ENCODE data around the gene FAM193A.
"Not testable (repeated sequence)": the region's sequence is repeated elsewhere in the genome, so short reads cannot be mapped to it uniquely, and the experiment has no call there.

Gene FAM193A

DNA sequence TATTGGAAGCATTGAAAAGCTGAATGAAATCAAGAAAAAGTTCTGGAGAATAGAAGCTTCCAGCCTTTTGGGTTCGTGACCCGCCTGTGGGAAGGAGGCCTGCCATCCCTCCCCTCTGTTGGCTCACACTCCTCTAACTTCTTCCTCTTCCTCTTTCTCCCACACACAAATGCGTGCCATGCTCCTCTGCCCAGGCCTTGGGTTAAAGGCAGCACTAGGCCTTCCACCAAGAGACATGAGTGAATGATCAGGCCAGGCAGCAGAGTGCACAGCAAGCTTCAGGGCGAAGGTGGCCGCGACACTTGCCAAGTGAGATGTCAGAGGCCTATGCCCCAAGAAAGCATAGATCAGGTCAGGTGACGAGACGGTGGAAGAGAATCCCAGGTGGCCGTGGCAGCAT is 38.4 kb downstream of the FAM193A start:
- Mint-ChIP-seq H3K27ac (peak overlapping the region; percentile 73), H3K4me1 (ENCODE audit: low read depth) (peaks cover 54% of the 10 kb centered on the region)

DNA sequence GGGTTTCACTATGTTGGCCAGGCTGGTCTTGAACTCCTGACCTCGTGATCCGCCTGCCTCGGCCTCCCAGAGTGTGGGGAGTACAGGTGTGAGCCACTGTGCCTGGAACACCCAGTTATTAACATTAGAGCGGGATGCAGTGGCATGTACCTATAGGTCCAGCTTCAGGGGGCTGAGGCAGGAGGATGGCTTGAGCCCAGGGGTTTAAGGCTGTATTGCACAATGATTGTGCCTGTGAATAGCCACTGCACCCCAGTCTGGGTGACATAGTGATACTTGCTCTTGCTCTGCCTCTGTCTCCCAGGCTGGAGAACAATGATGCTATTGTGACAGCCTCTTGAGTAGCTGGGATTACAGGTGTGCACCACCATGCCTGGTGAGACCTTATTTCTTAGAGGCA is 39.8 kb downstream of the FAM193A start:
- peaks cover 16% of the 10 kb centered on the region for H3K9me3 Mint-ChIP-seq
- H3K4me3 Mint-ChIP-seq, result no peak overlapping the region
- H3K27ac Mint-ChIP-seq, result no peak overlapping the region
- H3K36me3 Mint-ChIP-seq (ENCODE audit: low read depth), result peaks cover 21% of the 10 kb centered on the region
- intact Hi-C loops (cut with micrococcal nuclease), result no loop called here
- no peaks in the 10 kb centered on the region for H3K27me3 Mint-ChIP-seq
- H3K4me1 Mint-ChIP-seq (ENCODE audit: low read depth), result peaks cover 45% of the 10 kb centered on the region

More for the DNA sequence above, 38.4 kb downstream of the FAM193A start:
- Mint-ChIP-seq H3K36me3 (ENCODE audit: low read depth) (peaks cover 11% of the 10 kb centered on the region), H3K9me3 (peaks cover 5% of the 10 kb centered on the region), H3K4me3 (no peak overlapping the region), H3K27me3 (no peaks in the 10 kb centered on the region)
- intact Hi-C loops (cut with micrococcal nuclease), result no loop called here

DNA sequence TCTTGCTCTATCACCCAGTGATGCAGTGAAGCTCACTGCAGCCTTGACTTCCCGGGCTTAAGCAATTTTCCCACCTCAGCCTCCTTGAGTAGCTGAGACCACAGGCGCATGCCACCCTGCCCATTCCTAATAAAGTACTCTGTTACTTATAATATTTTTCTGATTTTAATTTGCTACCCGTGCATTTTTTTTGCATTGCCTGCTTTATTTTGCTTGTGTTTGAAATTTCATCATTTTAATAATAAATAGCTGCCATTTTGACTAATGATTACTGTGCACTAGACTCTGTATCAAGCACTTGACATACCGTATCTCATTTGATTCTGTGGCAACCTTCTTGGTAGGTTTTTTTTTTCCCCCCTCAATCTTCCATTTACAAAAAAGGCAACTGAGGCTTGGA is 41.7 kb downstream of the FAM193A start:
- Mint-ChIP-seq H3K36me3 (ENCODE audit: low read depth) (peaks cover 21% of the 10 kb centered on the region), H3K4me3 (no peak overlapping the region), H3K27ac (no peak overlapping the region), H3K27me3 (no peaks in the 10 kb centered on the region), H3K9me3 (peaks cover 16% of the 10 kb centered on the region), H3K4me1 (ENCODE audit: low read depth) (peaks cover 50% of the 10 kb centered on the region)
- intact Hi-C loops (cut with micrococcal nuclease), result no loop called here

DNA sequence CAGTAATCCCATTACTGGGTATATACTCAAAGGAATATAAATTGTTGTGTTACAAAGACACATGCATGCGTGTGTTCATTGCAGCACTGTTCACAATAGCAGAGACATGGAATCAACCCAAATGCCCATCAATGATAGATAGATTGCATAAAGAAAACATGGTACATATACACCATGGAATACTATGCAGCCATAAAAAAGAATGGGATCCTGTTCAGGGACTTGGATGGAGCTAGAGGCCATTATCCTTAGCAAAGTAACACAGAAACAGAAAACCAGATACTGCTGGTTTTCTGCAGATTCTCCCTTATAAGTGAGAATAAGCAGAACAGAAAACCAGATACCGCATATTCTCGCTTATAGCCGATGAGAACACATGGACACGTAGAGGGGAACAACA is 43.5 kb downstream of the FAM193A start:
- H3K4me1 Mint-ChIP-seq (ENCODE audit: low read depth), result peaks cover 40% of the 10 kb centered on the region

DNA sequence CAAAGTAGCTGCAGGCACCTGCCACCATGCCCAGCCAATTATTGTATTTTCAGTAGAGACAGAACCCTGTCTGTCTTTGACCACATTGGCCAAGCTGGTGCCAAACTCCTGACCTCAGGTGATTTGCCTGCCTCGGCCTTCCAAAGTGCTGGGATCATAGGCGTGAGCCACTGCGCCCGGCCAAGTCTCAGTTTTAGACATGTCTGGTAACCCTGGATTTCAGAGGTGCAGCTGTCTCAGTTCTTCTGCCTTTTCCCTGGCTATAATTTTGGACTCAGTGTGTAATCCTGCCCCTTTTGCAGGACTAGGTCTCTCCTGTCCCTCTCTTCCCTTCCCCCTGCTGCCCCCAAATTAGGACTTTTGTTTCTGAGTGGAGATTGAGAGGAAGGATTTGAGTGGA is 46.6 kb downstream of the FAM193A start:
- no peak overlapping the region for H3K4me3 Mint-ChIP-seq
- peaks cover 16% of the 10 kb centered on the region for H3K9me3 Mint-ChIP-seq
- peaks cover 15% of the 10 kb centered on the region for H3K36me3 Mint-ChIP-seq (ENCODE audit: low read depth)
- peaks cover 49% of the 10 kb centered on the region for H3K4me1 Mint-ChIP-seq (ENCODE audit: low read depth)
- no peaks in the 10 kb centered on the region for H3K27me3 Mint-ChIP-seq
- peak overlapping the region; percentile 33 for H3K27ac Mint-ChIP-seq
- intact Hi-C loops (cut with micrococcal nuclease), result no loop called here

More for the DNA sequence above, 43.5 kb downstream of the FAM193A start:
- intact Hi-C loops (cut with micrococcal nuclease), result no loop called here
- no peak overlapping the region for H3K27ac Mint-ChIP-seq
- H3K27me3 Mint-ChIP-seq, result no peaks in the 10 kb centered on the region
- peaks cover 16% of the 10 kb centered on the region for H3K9me3 Mint-ChIP-seq
- peaks cover 18% of the 10 kb centered on the region for H3K36me3 Mint-ChIP-seq (ENCODE audit: low read depth)
- H3K4me3 Mint-ChIP-seq, result no peak overlapping the region

DNA sequence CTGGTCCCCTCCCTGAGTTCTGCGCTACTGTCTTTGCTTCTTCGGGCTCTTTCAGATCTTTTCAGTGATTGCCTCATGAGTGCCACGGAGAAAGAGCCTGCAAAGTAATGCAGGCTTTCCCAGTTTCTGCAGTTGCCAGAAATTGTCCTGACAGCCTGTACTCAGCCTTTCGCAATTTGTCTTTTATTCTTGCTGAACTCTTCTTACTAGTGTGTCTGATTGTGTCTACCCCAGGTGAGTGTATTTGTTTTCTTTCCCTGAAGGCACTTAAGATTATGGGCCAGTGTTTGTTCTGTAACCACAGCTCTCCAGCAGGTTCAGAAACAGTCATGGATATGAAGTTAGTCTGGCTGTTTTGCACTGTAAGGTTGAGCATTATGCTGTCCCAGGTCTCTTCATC is 47.1 kb downstream of the FAM193A start:
- H3K27ac Mint-ChIP-seq, result peak overlapping the region; percentile 33
- peaks cover 54% of the 10 kb centered on the region for H3K4me1 Mint-ChIP-seq (ENCODE audit: low read depth)
- H3K9me3 Mint-ChIP-seq, result peaks cover 16% of the 10 kb centered on the region
- peaks cover 15% of the 10 kb centered on the region for H3K36me3 Mint-ChIP-seq (ENCODE audit: low read depth)
- H3K27me3 Mint-ChIP-seq, result no peaks in the 10 kb centered on the region
- intact Hi-C loops (cut with micrococcal nuclease), result no loop called here
- no peak overlapping the region for H3K4me3 Mint-ChIP-seq

DNA sequence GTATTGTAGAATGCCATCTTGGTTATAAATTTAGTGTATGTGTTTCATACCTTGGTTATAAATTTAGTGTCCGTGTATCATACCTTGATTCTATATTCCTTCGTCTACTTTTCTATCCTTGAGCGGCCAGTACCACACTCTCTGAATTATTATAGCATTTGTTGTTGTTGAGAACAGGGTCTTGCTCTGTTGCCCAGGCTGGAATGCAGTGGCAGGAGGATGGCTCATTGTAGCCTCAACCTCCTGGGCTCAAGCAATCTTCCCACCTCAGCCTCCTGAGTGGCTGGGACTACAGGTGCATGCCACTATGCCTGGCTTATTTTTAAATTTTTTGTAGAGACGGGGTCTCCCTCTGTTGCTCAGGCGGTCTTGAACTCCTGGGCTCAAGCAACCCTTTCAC is 50.1 kb downstream of the FAM193A start:
- H3K4me3 Mint-ChIP-seq, result no peak overlapping the region
- H3K27me3 Mint-ChIP-seq, result no peaks in the 10 kb centered on the region
- H3K9me3 Mint-ChIP-seq, result no peaks in the 10 kb centered on the region
- H3K27ac Mint-ChIP-seq, result no peak overlapping the region
- intact Hi-C loops (cut with micrococcal nuclease), result no loop called here
- H3K36me3 Mint-ChIP-seq (ENCODE audit: low read depth), result no peaks in the 10 kb centered on the region
- peaks cover 58% of the 10 kb centered on the region for H3K4me1 Mint-ChIP-seq (ENCODE audit: low read depth)

DNA sequence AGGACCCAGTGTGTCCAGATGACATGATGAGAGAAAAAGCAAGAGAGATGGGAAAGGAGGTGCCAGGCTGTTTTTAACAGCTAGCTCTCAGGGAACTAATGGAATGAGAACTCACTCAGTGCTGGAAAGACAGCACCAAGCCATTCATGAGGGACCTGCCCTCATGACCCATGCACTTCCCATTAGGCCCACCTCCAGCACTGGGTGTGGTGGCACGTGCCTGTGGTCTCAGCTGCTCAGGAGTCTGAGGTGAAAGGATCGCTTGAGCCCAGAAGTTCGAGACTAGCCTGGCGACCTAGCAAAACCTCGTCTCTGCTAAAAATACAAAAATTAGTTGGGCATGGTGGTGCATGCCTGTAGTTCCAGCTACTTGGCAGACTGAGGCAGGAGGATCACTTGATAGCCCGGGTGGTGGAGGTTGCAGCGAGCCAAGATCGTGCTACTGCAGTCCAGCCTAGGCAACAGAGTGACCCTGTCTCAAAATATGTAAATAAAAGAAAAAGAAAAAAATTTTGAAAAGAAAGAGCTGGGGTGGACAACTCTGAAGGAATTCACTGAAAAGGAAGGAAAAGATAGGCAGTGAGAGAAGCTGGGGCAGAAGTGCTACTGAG is 50.9 kb downstream of the FAM193A start:
- Mint-ChIP-seq H3K9me3 (no peaks in the 10 kb centered on the region), H3K4me3 (no peak overlapping the region), H3K27ac (no peak overlapping the region), H3K36me3 (ENCODE audit: low read depth) (no peaks in the 10 kb centered on the region), H3K4me1 (ENCODE audit: low read depth) (peaks cover 54% of the 10 kb centered on the region), H3K27me3 (no peaks in the 10 kb centered on the region)
- intact Hi-C loops (cut with micrococcal nuclease), result no loop called here

DNA sequence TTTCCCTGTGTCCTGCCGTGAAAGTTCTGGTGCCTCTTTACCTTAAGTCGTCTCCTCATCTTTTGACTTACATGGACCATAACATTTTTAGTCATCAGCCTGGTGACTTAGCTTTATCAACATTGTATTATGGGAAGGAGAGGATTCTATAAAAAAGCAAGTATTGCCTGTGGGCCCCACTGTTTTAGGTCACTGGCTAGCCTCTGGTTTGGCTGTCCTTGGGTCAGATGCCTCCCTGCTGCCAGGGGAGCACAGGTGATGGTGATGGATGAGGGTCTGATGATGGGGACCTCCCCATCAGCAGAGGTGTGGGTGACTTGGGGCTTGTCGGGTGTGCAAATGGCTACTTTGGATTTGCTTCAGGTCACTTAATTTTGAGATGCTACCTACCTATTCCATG is 51.8 kb downstream of the FAM193A start:
- no peaks in the 10 kb centered on the region for H3K27me3 Mint-ChIP-seq
- intact Hi-C loops (cut with micrococcal nuclease), result no loop called here
- H3K4me1 Mint-ChIP-seq (ENCODE audit: low read depth), result peaks cover 54% of the 10 kb centered on the region
- H3K4me3 Mint-ChIP-seq, result no peak overlapping the region
- H3K36me3 Mint-ChIP-seq (ENCODE audit: low read depth), result no peaks in the 10 kb centered on the region
- H3K9me3 Mint-ChIP-seq, result no peaks in the 10 kb centered on the region
- H3K27ac Mint-ChIP-seq, result no peak overlapping the region

DNA sequence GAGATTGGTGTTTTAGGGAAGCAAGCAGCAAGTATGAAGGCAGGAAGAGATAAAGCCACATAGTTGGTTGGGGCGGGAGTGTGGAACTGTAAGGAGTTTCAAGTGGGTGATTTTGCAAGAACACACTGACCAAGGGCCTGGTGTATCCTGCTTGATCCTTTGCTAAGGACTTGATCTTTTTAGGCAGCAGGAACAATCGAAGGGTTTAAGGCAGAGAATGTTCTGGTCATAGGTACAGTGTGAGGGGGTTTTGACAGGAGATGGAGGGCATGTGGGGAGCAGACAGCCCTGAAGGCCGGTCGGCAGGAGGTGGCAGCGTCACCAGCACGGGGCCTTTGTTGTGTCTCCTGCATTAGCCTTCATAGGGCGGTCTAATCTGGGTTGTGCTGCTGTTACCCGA is 54.7 kb downstream of the FAM193A start:
- intact Hi-C loops (cut with micrococcal nuclease), result no loop called here
- H3K27me3 Mint-ChIP-seq, result no peaks in the 10 kb centered on the region
- H3K36me3 Mint-ChIP-seq (ENCODE audit: low read depth), result peaks cover 4% of the 10 kb centered on the region
- H3K27ac Mint-ChIP-seq, result peak overlapping the region; percentile 71
- H3K4me3 Mint-ChIP-seq, result peak overlapping the region; percentile 21
- H3K9me3 Mint-ChIP-seq, result no peaks in the 10 kb centered on the region
- H3K4me1 Mint-ChIP-seq (ENCODE audit: low read depth), result peaks cover 59% of the 10 kb centered on the region

DNA sequence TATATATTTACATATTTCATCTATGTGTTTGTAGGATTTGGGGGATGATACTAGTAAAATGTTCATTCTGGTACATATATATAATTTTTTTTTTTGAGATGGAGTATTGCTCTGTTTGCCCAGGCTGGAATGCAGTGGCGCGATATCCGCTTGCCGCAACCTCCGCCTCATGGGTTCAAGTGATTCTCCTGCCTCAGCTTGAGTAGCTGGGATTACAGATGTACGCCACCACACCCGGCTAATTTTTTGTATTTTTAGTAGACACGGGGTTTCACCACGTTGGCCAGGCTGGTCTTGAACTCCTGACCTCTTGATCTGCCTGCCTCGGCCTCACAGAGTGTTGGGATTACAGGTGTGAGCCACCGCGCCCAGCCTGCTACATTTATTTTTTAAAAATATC is 55.6 kb downstream of the FAM193A start:
- Mint-ChIP-seq H3K27ac (peak overlapping the region; percentile 9), H3K4me1 (ENCODE audit: low read depth) (peaks cover 55% of the 10 kb centered on the region), H3K36me3 (ENCODE audit: low read depth) (peaks cover 12% of the 10 kb centered on the region)
- H3K9me3 Mint-ChIP-seq; H3K27me3 Mint-ChIP-seq; intact Hi-C loops (cut with micrococcal nuclease); H3K4me3 Mint-ChIP-seq: not testable (repeated sequence)

DNA sequence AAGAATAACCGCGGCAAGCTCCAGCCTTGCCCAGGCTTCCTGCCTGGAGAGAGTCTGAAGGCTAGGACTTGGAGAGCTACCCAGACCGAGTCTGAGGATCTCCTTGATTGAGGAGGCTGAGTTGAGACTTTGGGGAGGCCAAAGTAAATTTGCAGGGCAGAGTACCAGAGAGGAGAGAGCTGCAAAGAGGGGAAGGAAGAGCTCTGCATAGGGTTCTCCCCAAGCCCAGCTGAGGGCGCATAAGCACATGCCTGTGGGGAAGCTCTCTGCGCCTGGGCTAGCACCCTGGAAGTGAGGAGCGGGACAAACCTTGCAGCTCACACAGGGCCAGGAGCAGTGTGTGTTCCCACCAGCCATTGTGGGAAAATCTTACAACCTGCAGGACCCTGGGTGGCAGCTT is 56.1 kb downstream of the FAM193A start:
- Mint-ChIP-seq H3K27me3 (no peaks in the 10 kb centered on the region), H3K4me3 (no peak overlapping the region), H3K36me3 (ENCODE audit: low read depth) (peaks cover 17% of the 10 kb centered on the region), H3K4me1 (ENCODE audit: low read depth) (peaks cover 57% of the 10 kb centered on the region), H3K27ac (peak overlapping the region; percentile 9), H3K9me3 (no peaks in the 10 kb centered on the region)
- intact Hi-C loops (cut with micrococcal nuclease), result no loop called here

DNA sequence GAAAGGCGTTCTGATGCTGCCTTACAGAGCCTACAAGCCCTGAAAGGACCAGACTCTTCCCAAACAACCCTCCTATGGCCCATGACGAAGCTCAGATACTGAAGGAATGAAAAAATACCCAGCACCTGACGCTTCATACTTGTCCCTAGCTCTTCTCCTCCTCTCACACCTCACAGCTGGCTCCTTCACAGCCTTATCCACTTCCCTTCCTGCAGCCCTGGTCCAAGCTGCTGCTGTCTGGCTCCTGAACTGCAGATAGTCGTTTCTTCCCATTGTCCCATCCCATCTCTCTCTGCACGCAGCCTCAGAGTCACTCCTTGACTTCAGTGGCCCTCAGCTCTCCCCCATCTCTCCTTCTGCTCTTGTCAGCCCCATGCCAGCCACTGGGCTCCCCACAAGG is 56.6 kb downstream of the FAM193A start:
- Mint-ChIP-seq H3K9me3 (no peaks in the 10 kb centered on the region), H3K4me1 (ENCODE audit: low read depth) (peaks cover 57% of the 10 kb centered on the region), H3K36me3 (ENCODE audit: low read depth) (peaks cover 22% of the 10 kb centered on the region), H3K4me3 (no peak overlapping the region), H3K27ac (no peak overlapping the region), H3K27me3 (no peaks in the 10 kb centered on the region)
- intact Hi-C loops (cut with micrococcal nuclease), result no loop called here

DNA sequence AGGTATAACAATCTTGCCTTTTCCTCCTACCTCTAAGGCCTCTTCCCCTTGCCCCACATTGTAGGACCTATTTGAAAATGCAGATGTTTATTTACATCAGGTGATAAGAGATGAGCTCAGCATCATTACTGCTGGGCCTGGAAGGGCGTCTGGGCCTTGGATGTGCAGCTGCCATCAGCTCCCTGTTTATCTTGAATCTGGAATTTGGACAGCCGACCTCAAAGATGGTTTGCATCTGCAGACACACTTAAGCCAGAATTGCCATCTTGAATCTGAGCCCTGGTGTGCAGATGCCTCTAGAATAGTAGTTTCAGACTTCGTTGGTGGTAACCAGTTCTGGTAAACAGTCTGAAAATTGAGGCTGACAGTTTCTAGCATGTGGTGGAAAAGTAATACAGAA is 59.0 kb downstream of the FAM193A start:
- H3K9me3 Mint-ChIP-seq, result no peaks in the 10 kb centered on the region

DNA sequence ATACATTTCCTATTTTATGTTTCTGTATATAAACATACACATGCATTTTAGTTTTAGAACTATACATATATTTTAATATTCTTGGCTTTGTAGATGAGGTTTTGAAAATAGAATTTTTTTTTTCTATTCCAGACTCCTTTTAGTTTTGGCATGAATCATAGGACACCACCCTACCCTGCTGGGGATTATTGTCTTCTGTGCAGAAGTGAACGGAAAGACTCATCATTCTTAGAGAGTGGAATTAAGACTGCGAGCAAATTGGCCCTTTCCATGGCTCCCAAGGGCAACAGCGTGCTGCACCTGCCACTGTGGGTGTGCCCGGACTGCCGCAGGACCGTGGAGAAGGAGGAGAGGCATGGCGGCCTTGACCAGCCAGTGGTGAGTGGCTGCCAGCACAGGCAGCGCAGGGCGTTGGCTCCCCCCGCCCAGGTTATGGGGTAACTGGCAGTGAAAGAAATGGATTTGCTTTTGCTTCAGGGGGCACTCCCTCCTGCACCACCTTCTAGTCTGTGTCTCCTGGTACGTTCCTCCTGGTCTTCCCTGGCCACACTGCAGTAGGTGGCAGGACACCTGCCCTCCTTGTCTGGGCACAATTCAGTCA is 59.6 kb downstream of the FAM193A start:
- Mint-ChIP-seq H3K9me3 (no peaks in the 10 kb centered on the region), H3K27me3 (no peaks in the 10 kb centered on the region), H3K27ac (no peak overlapping the region), H3K36me3 (ENCODE audit: low read depth) (peaks cover 40% of the 10 kb centered on the region), H3K4me3 (no peak overlapping the region), H3K4me1 (ENCODE audit: low read depth) (peaks cover 72% of the 10 kb centered on the region)
- intact Hi-C loops (cut with micrococcal nuclease), result no loop called here

More for the DNA sequence above, 59.0 kb downstream of the FAM193A start:
- no peaks in the 10 kb centered on the region for H3K27me3 Mint-ChIP-seq
- intact Hi-C loops (cut with micrococcal nuclease), result no loop called here
- H3K4me3 Mint-ChIP-seq, result no peak overlapping the region
- peaks cover 34% of the 10 kb centered on the region for H3K36me3 Mint-ChIP-seq (ENCODE audit: low read depth)
- peaks cover 72% of the 10 kb centered on the region for H3K4me1 Mint-ChIP-seq (ENCODE audit: low read depth)
- H3K27ac Mint-ChIP-seq, result no peak overlapping the region
